A549 treated with AZD9567 at 1 μM for 4 hours (cell line): ENCODE results near the gene GRIP2. TPM values are rescaled to one million over a fixed set of nuclear protein-coding genes. Genes with fewer than 3 reads are reported as not detected.

Experiments used
- total RNA-seq: library from RNA; stranded (reverse); fragments of 200-300 nt; extraction: Qiagen RNA extraction; gene quantifications from 5 replicates; pipeline ENCODE4 v1.2.3, GENCODE V29; 2022; ENCODE audit not compliant: insufficient read depth

The GRIP2 gene
- total RNA-seq = 1.1 to 1.6 TPM (median 1.3 TPM) in 5 replicates

GRCh38 chr3:14539742-14540491 lies at the start of gene GRIP2:
Gene GRIP2, minus strand, starts transcription at chr3:14540342. Its CDS starts 34 bp downstream, at chr3:14540308.

Other genes with a start within 250 kb of the GRIP2 start
- gene SLC6A6, start 137.7 kb downstream of the GRIP2 start, total RNA-seq = 75.8 to 90.1 TPM (median 81.5 TPM) in 5 replicates
- 10.8 to 15.2 TPM (median 12.8 TPM) in 5 replicates for gene CCDC174, start 111.4 kb upstream of the GRIP2 start, total RNA-seq
- gene C3orf20, start 134.8 kb upstream of the GRIP2 start, total RNA-seq = 0.03 to 0.09 TPM (median 0.07 TPM) in 3 of 5 replicates, not detected in the others